Neutrophil (primary cell): ENCODE results near the gene RUVBL2.

Experiments
- H3K27ac ChIP-seq: fragments of 200-600 bp; sonication (generic); 2 replicates; pipeline ENCODE4 v1.5.1; 2016; ENCODE audit warnings: mild to moderate bottlenecking, moderate library complexity
- H3K27me3 ChIP-seq: fragments of 200-600 bp; sonication (generic); 2 replicates; pipeline ENCODE4 v1.6.0; 2016; ENCODE audit warnings: mild to moderate bottlenecking
- H3K36me3 ChIP-seq: fragments of 200-600 bp; sonication (generic); 2 replicates; pipeline ENCODE4 v1.5.1; 2017
- H3K4me1 ChIP-seq, 2 experiments: fragments of 200-600 bp in 1 of 2; sonication (generic) in 1 of 2; 1 replicate in 1 of 2; 2 replicates in 1 of 2; pipeline versions ENCODE4 v1.5.1 to v1.6.1; 2013 to 2016; ENCODE audit warnings: low read depth in 1 of 2, low read length in 1 of 2, mild to moderate bottlenecking in 1 of 2, moderate library complexity in 1 of 2; ENCODE audit not compliant: control insufficient read depth in 1 of 2, insufficient read depth in 1 of 2
- H3K4me3 ChIP-seq, 2 experiments: fragments of 200-600 bp in 1 of 2; sonication (generic) in 1 of 2; 1 replicate in 1 of 2; 2 replicates in 1 of 2; pipeline ENCODE4 v1.5.1; 2013 to 2016; ENCODE audit warnings: low read depth in 1 of 2, low read length in 1 of 2, mild to moderate bottlenecking in 1 of 2, moderate library complexity in 1 of 2
- H3K9me3 ChIP-seq: fragments of 200-600 bp; sonication (generic); 2 replicates; pipeline ENCODE4 v1.5.1; 2016
- TF ChIP-seq, protein P1 (sequence below): fragments of 200-600 bp; sonication (generic); IDR thresholded peaks from 2 replicates; pipeline ENCODE4 v1.5.1; 2016; ENCODE audit warnings: antibody characterized with exemption

Gene RUVBL2

DNA sequence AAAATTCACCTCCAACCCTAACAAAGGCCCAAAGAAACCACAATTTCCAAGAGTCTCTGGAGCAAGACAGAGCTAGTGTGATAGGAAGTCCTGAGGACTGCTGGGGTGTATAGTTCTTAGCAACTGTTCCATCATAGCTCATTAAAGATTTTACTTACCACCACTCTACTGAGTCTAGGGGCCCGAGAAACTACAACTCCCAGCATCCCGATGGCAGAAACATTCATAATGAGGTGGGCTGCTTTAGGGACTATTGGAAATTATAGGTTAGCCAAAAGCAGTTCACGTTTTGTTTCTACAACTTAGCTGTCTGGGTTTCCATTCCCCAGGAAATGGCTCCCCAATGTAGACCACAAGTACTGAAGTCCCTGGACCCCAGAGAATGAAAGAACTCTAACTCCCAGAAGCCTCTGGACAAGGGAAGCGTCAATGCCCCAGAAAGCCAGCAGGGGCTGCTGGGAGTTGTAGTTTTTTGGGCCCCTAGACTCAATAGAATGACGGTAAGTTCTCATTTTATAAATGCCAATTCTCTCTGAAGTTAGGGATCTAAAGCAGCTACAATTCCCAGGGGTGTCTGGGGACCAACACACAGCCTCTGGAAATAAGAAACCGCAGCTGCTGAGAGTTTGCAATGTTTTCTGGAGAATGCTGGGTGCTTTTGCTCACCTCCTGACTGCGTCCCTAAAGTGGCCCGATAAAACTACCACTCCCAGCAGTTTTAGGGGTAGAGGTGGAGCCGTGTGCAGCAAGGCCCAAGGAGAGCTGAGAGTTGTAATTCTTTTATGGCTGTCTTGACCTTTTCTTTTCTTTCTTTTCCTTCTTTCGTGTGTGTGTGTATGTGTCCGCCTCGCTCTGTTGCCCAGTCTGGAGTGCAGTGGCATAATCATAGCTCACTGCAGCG is 17.5 kb upstream of the RUVBL2 start:
- Histone ChIP-seq H3K4me1 (peaks cover under 1 to 15% of the 10 kb centered on the region in 2 experiments), H3K9me3 (no peaks in the 10 kb centered on the region), H3K27me3 (no peaks in the 10 kb centered on the region), H3K36me3 (peaks cover 74% of the 10 kb centered on the region), H3K4me3 (no peak overlapping the region), H3K27ac (no peak overlapping the region)
- TF ChIP-seq, protein P1, sequence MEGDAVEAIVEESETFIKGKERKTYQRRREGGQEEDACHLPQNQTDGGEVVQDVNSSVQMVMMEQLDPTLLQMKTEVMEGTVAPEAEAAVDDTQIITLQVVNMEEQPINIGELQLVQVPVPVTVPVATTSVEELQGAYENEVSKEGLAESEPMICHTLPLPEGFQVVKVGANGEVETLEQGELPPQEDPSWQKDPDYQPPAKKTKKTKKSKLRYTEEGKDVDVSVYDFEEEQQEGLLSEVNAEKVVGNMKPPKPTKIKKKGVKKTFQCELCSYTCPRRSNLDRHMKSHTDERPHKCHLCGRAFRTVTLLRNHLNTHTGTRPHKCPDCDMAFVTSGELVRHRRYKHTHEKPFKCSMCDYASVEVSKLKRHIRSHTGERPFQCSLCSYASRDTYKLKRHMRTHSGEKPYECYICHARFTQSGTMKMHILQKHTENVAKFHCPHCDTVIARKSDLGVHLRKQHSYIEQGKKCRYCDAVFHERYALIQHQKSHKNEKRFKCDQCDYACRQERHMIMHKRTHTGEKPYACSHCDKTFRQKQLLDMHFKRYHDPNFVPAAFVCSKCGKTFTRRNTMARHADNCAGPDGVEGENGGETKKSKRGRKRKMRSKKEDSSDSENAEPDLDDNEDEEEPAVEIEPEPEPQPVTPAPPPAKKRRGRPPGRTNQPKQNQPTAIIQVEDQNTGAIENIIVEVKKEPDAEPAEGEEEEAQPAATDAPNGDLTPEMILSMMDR: no peak

GRCh38 chr19:48977061-48977460 is 16.6 kb upstream of the RUVBL2 start:
- Histone ChIP-seq H3K27ac (no peak overlapping the region), H3K27me3 (no peaks in the 10 kb centered on the region), H3K4me1 (peaks cover 0 to 14% of the 10 kb centered on the region in 2 experiments), H3K4me3 (no peak overlapping the region), H3K36me3 (peaks cover 82% of the 10 kb centered on the region), H3K9me3 (no peaks in the 10 kb centered on the region)
- TF ChIP-seq, protein P1: no peak

DNA sequence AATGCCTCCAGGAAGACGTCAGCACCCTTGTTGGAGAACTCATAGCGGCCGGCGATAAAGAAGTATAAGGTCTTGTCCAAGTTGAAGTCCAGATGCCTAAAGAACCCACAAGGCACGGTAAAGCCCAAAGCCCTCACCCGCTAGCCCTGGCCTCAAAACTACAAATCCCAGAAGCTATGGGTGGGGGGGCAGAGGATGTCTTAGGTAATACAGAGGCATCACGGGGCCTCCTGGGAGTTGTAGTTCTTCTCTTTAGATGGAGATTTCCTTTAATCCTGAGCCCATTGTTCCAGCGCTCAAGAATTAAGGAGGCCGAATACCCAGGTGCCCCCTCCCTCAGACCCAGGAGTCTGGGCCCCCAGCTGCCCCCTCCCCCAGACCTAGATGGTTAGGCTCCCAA is 11.4 kb upstream of the RUVBL2 start:
- H3K36me3 ChIP-seq: peaks cover 95% of the 10 kb centered on the region
- H3K4me3 ChIP-seq: no peak overlapping the region
- no peaks in the 10 kb centered on the region for H3K27me3 ChIP-seq
- no peak overlapping the region for H3K27ac ChIP-seq
- TF ChIP-seq, protein P1: no peak
- no peaks in the 10 kb centered on the region for H3K4me1 ChIP-seq
- H3K9me3 ChIP-seq: no peaks in the 10 kb centered on the region

DNA sequence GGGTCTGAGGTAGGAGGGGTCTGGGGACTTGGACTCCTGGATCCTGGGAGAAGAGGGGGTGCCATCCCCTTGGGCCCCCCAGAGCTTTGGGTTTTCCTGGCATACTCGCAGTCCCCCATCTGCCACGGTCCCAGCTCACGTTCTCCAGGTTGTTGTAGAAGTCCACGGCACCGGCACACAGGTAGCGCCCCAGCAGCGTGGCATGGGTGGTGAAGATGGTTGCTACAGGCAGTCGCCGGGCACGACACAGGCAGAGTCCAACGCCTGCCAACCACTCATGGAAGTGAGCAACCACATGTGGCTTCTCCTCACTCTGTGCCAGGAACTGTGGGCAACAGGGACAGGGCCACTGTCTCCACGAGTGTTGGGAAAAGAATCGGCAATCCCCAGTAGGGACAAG is 8.0 kb upstream of the RUVBL2 start:
- Histone ChIP-seq H3K36me3 (peaks cover 94% of the 10 kb centered on the region), H3K4me1 (peaks cover 0 to 2% of the 10 kb centered on the region in 2 experiments), H3K9me3 (no peaks in the 10 kb centered on the region), H3K4me3 (no peak overlapping the region), H3K27me3 (no peaks in the 10 kb centered on the region), H3K27ac (no peak overlapping the region)
- TF ChIP-seq, protein P1: no peak

- Histone ChIP-seq H3K9me3 (no peaks in the 10 kb centered on the region), H3K4me3 (no peak overlapping the region), H3K4me1 (peaks cover 4 to 7% of the 10 kb centered on the region in 2 experiments), H3K27me3 (no peaks in the 10 kb centered on the region), H3K36me3 (peaks cover 91% of the 10 kb centered on the region), H3K27ac (no peak overlapping the region)
- TF ChIP-seq, protein P1: no peak
Observed at GRCh38 chr19:48986211-48986610, 7.5 kb upstream of the RUVBL2 start.
